ENCODE results near the gene LHFPL3.
"Not testable (repeated sequence)": the region's sequence is repeated elsewhere in the genome, so short reads cannot be mapped to it uniquely, and the experiment has no call there.

LHFPL3 gene

GRCh38 chr7:104328296-104328969, at the start of gene LHFPL3:
TSS of gene LHFPL3 (plus strand) at chr7:104328603.
- no peak for DNase-seq

- DNase-seq: not testable (repeated sequence)
These were observed 46.7 kb upstream of the LHFPL3 start for GRCh38 chr7:104281685-104282084.

- DNase-seq: no peak
These were observed 41.6 kb upstream of the LHFPL3 start for GRCh38 chr7:104286839-104287238.

- no peak for DNase-seq
These were observed 40.3 kb upstream of the LHFPL3 start for GRCh38 chr7:104288137-104288536.

GRCh38 chr7:104294291-104294690, 34.1 kb upstream of the LHFPL3 start:
- no peak for DNase-seq

- DNase-seq: no peak
These were observed 32.1 kb upstream of the LHFPL3 start for GRCh38 chr7:104296266-104296665.

- DNase-seq: no peak
These were observed 31.5 kb upstream of the LHFPL3 start for GRCh38 chr7:104296900-104297299.

GRCh38 chr7:104299323-104299722, 29.1 kb upstream of the LHFPL3 start:
- no peak for DNase-seq

GRCh38 chr7:104299777-104300176, 28.6 kb upstream of the LHFPL3 start:
- no peak for DNase-seq

- no peak for DNase-seq
These were observed 21.6 kb upstream of the LHFPL3 start for GRCh38 chr7:104306793-104307192.

- no peak for DNase-seq
These were observed 10.3 kb upstream of the LHFPL3 start for GRCh38 chr7:104317948-104318629.

GRCh38 chr7:104327534-104327933, 869 bp upstream of the LHFPL3 start:
- no peak for DNase-seq

- DNase-seq: no peak
These were observed 486 bp upstream of the LHFPL3 start for GRCh38 chr7:104327938-104328295.

GRCh38 chr7:104328970-104329825, 795 bp downstream of the LHFPL3 start:
- DNase-seq: no peak

GRCh38 chr7:104341546-104341945, 13.1 kb downstream of the LHFPL3 start:
- no peak for DNase-seq

- DNase-seq: no peak
These were observed 24.3 kb downstream of the LHFPL3 start for GRCh38 chr7:104352736-104353135.

- DNase-seq: no peak
These were observed 28.8 kb downstream of the LHFPL3 start for GRCh38 chr7:104357166-104357565.

GRCh38 chr7:104358446-104359132, 30.2 kb downstream of the LHFPL3 start:
- no peak for DNase-seq

GRCh38 chr7:104362756-104363155, 34.4 kb downstream of the LHFPL3 start:
- DNase-seq: no peak

- DNase-seq: no peak
These were observed 35.0 kb downstream of the LHFPL3 start for GRCh38 chr7:104363355-104363754.

- no peak for DNase-seq
These were observed 38.0 kb downstream of the LHFPL3 start for GRCh38 chr7:104366390-104366789.

GRCh38 chr7:104367926-104368325, 39.5 kb downstream of the LHFPL3 start:
- DNase-seq: no peak

All from activated naive CD4-positive, alpha-beta T cell treated with Interleukin-2 at 50 U/mL for 16 hours (primary cell).